GM18505 (cell line): ENCODE results near the gene MTHFD2L.
"Not testable (repeated sequence)": the region's sequence is repeated elsewhere in the genome, so short reads cannot be mapped to it uniquely, and the experiment has no call there.

Source experiments
- ATAC-seq: cut with Tn5 transposase; IDR thresholded peaks from one replicate; pipeline ENCODE4 v1.9.1; 2021; ENCODE audit not compliant: unreplicated experiment
- POLR2A ChIP-seq: IDR thresholded peaks from 4 replicates; pipeline ENCODE4 v1.6.1; 2011; ENCODE audit warnings: borderline replicate concordance; ENCODE audit not compliant: insufficient read depth, insufficient read length; ENCODE audit errors: extremely low read depth

Gene MTHFD2L

DNA sequence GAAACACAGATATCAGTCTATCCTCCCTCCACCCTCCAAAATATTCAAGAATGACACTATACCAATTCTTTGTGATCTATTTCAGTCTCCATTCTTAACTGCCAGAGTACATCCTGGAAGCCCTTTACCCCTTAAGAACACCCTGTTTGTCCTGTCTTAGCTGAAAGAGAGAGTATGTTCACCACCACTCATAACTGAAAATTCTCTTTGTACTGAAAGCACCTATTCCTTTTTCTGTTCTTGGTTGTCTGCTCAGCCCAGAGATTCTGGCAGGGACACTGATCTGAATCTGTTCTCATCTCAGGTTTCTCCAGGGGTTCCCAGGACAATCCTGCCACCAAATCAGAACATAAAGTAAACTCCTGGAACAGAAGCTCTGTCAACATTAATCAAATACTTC, 181.6 kb downstream of the MTHFD2L start:
- ATAC-seq, result no peak
- no peak for TF ChIP-seq POLR2A

DNA sequence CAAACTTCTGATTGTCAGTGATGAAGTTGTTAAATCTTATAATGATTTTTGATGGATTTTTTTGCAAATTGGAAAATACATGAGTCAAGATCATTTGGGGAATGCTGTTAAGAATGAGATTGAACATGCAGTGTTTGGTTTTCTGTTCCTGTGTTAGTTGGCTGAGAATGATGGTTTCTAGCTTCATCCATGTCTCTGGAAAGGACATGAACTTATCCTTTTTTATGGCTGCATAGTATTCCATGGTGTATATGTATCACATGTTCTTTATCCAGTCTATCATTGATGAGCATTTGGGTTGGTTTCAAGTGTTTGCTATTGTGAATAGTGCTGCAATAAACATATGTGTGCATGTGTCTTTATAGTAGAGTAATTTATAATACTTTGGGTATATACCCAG, 182.5 kb downstream of the MTHFD2L start:
- not testable (repeated sequence) for ATAC-seq

DNA sequence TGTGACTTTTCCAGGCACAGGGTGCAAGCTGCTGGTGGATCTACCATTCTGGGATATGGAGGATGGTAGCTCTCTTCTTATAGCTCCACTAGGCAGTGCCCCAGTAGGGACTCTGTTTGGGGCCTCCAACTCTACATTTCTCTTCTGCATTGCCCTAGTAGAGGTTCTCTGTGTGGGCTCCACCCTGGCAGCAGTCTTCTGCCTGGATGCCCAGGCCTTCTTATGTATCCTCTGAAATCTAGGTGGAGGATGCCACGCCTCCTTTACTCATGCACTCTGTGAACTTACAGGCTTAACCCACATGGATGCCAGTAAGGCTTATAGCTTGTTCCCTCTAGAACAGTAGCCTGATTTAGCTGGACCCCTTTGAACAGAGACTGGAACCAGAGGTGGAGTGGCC, 186.1 kb downstream of the MTHFD2L start:
- ATAC-seq, result no peak

More for the DNA sequence above, 186.1 kb downstream of the MTHFD2L start:
- no peak for TF ChIP-seq POLR2A
